ENCODE data around the gene APBB2. TPM values are rescaled to one million over a fixed set of nuclear protein-coding genes. Genes with fewer than 3 reads are reported as not detected.

APBB2 gene
- total and polyA plus RNA-seq, 10 of the 15 experiments (the other 5 are each of a cell fraction or from before 2014, with no cell fraction given), result 2.7 to 24.6 (median 19.0) TPM

DNA sequence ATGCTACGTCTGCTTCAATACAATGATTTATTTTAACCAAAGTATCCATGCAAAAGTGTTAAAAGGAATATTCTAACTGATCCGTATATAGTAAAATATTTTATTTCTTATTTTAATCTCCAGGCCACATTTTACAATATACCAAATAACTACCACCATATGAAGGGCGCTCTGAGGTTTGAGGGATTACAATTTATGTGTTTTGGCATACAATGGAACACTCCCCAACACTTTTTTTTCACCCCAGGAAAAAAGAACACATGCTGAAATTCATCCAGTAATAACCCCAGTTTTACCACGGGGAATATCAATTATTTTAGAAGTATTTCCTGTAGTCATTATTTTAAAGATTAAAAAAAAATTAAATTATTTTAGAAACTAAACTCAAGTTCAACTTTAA lies 65.4 kb downstream of the APBB2 start:
- H3K9ac ChIP-seq (ENCODE audit: control insufficient read depth, insufficient read depth, low read length), result no peak overlapping the region
- no TSS peak for BruUV-seq (replicated peaks)
- no peak for ATAC-seq
- H4K20me1 ChIP-seq (ENCODE audit: control insufficient read depth, insufficient read depth), result no peaks in the 10 kb centered on the region
- ChIA-PET POLR2A (interaction anchor here (1.2 kb wide), 1 partner anchor 8 kb away, joined by 3 read pairs; no protein-coding TSS in a partner anchor), CTCF (interaction anchor here (1.9 kb wide), 1 partner anchor 22 kb away, joined by 8 read pairs; no protein-coding TSS in a partner anchor), SMC1A (ENCODE audit: uncharacterized antibody, unreplicated experiment) (interaction anchor here (0.7 to 1.3 kb wide), 3 partner anchors 40 to 64 kb away, joined by 3 to 4 read pairs (median 4); no protein-coding TSS in a partner anchor), RAD21 (ENCODE audit: unreplicated experiment) (interaction anchor here (1.1 kb wide), 1 partner anchor 56 kb away, joined by 3 read pairs; no protein-coding TSS in a partner anchor)
- no peak overlapping the region for H3K4me3 ChIP-seq
- no peak for DNase-seq (ENCODE audit: low read depth, low spot score)
- no peak overlapping the region for H3K4me2 ChIP-seq (ENCODE audit: control insufficient read depth, insufficient read depth)
- peaks cover 22% of the 10 kb centered on the region for H3K4me1 ChIP-seq (ENCODE audit: control insufficient read depth, insufficient read depth, low read length)
- in situ Hi-C loops (cut with MboI) (no loop called here), intact Hi-C loops (cut with micrococcal nuclease; ENCODE audit: unreplicated experiment) (loop anchor here (5.0 kb wide), 1 partner anchor 63 kb away; the partner anchor contains the start of gene APBB2)
- H3K27ac ChIP-seq (ENCODE audit: control insufficient read depth, insufficient read depth), result no peak overlapping the region
- H3K36me3 ChIP-seq (ENCODE audit: control insufficient read depth in 2 of 2, insufficient read depth in 2 of 2, low read length in 1 of 2), result no peaks in the 10 kb centered on the region
- FAIRE-seq, result no peak
- peaks cover 2% of the 10 kb centered on the region for H3K9me3 ChIP-seq (replicated peaks; ENCODE audit: control insufficient read depth, insufficient read depth, low read length)
- peaks cover 21% of the 10 kb centered on the region for H3K79me2 ChIP-seq (ENCODE audit: control insufficient read depth, insufficient read depth, low read length)
- TF ChIP-seq ZZZ3 (IDR thresholded peaks at IDR 0.05; ENCODE audit: control insufficient read depth, insufficient read length, low read depth) (no peak), RB1 (IDR thresholded peaks at IDR 0.05; ENCODE audit: borderline replicate concordance) (no peak), EP300 (IDR thresholded peaks at IDR 0.05; ENCODE audit: borderline replicate concordance in 1 of 2, control insufficient read depth in 1 of 2, low read depth in 2 of 2, low read length in 2 of 2) (no peak), PML (IDR thresholded peaks at IDR 0.05; ENCODE audit: low read length) (no peak), CHD2 (IDR thresholded peaks at IDR 0.05; ENCODE audit: borderline replicate concordance, low read depth, low read length) (no peak), FOXM1 (IDR thresholded peaks at IDR 0.05; ENCODE audit: low read depth, low read length) (no peak), ZNF622 (IDR thresholded peaks at IDR 0.05) (no peak), SKIL (IDR thresholded peaks at IDR 0.05; ENCODE audit: low read depth, poor library complexity, severe bottlenecking) (no peak), RELA (IDR thresholded peaks at IDR 0.05; ENCODE audit: borderline replicate concordance, partially characterized antibody) (no peak), SIX5 (IDR thresholded peaks at IDR 0.05; ENCODE audit: low read depth, low read length, severe bottlenecking) (no peak), STAT3 (IDR thresholded peaks at IDR 0.05; ENCODE audit: low read depth, low read length) (no peak), NFYB (IDR thresholded peaks at IDR 0.05; ENCODE audit: insufficient read depth, low read depth, low read length) (no peak)
- H2AFZ ChIP-seq (ENCODE audit: control insufficient read depth, low read depth, low read length), result no peak overlapping the region
- 33% methylated on average over 4 of the region's 4 CpGs for WGBS (ENCODE audit: insufficient coverage, insufficient replicate concordance, low lambda C conversion rate, missing lambda C conversion rate)
- no peaks in the 10 kb centered on the region for H3K27me3 ChIP-seq (replicated peaks in 1 of 2; ENCODE audit: control insufficient read depth in 2 of 2, insufficient read depth in 2 of 2, low read length in 1 of 2)
